ENCODE data around the gene PSMD11.

PSMD11 gene

DNA sequence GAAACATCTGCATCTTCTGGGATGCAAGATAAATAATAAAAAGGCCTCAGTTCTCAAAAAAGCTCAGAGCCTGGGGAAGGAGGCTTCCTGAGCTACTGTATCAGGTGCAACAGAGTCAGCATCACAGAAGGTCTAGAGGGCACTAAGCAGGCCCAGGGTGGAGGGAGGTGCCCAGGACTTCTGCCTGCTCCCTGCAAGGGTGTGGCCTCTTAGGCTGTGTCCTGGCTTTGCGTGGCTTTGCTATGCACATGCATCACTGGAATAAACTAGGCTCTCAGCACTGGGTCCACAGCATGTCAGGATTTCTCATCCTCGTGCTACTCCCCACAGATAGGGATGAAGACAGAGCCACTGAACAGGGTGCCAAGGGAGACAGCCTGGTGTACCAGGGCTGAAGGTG is 68.0 kb downstream of the PSMD11 start:
- Histone ChIP-seq H3K4me3 (ENCODE audit: low read length) (no peak overlapping the region), H3K27me3 (ENCODE audit: control insufficient read depth, insufficient read depth, low read length) (no peaks in the 10 kb centered on the region), H3K27ac (ENCODE audit: low read depth, low read length) (no peak overlapping the region), H3K36me3 (ENCODE audit: control insufficient read depth, insufficient read depth, low read length) (no peaks in the 10 kb centered on the region), H3K4me1 (ENCODE audit: control insufficient read depth, insufficient read depth, low read length) (no peaks in the 10 kb centered on the region), H3K9ac (ENCODE audit: low read length) (no peak overlapping the region)

DNA sequence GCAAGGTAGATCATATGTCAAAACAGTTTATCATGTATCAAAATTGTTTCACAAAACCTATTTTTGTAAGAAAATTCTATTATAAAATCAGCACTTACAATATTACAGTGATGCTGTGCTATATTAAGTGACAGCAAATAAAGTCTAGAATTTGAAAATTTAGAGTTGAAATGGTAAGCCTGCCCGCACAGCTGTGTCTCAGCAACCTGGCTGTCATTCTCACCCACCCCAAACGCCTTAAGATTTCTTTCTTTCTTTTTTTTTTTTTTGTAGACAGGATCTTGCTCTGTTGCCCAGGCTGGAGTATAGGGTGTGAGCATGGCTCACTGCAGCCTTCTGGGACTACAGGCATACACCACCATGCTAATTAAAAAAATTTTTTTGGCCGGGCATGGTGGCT is 69.3 kb downstream of the PSMD11 start:
- no peaks in the 10 kb centered on the region for H3K4me1 ChIP-seq (ENCODE audit: control insufficient read depth, insufficient read depth, low read length)
- H3K4me3 ChIP-seq (ENCODE audit: low read length), result no peak overlapping the region
- H3K9ac ChIP-seq (ENCODE audit: low read length), result no peak overlapping the region
- no peak overlapping the region for H3K27ac ChIP-seq (ENCODE audit: low read depth, low read length)
- no peaks in the 10 kb centered on the region for H3K27me3 ChIP-seq (ENCODE audit: control insufficient read depth, insufficient read depth, low read length)
- no peaks in the 10 kb centered on the region for H3K36me3 ChIP-seq (ENCODE audit: control insufficient read depth, insufficient read depth, low read length)

DNA sequence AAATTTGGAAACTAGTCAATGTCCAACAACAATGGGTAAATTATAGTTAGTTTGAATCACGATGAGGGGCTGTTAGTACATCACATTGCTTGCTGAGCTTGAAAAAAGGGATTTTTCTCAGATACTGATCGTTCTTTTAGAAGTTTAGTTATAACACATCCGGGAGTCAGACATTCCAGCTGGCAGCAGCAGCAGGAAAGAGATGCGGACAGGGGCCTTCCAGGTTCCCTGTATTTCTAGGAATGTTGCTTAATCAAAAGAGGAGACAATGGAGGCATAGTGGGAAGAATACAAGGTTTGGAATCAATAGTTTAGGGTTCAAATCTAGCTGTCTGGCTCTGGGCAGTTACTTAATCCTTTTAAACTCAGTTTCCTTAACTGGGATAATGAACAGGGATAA is 70.3 kb downstream of the PSMD11 start:
- H3K27ac ChIP-seq (ENCODE audit: low read depth, low read length), result no peak overlapping the region
- no peaks in the 10 kb centered on the region for H3K36me3 ChIP-seq (ENCODE audit: control insufficient read depth, insufficient read depth, low read length)
- H3K4me3 ChIP-seq (ENCODE audit: low read length), result no peak overlapping the region
- no peak overlapping the region for H3K9ac ChIP-seq (ENCODE audit: low read length)
- no peaks in the 10 kb centered on the region for H3K4me1 ChIP-seq (ENCODE audit: control insufficient read depth, insufficient read depth, low read length)
- no peaks in the 10 kb centered on the region for H3K27me3 ChIP-seq (ENCODE audit: control insufficient read depth, insufficient read depth, low read length)

DNA sequence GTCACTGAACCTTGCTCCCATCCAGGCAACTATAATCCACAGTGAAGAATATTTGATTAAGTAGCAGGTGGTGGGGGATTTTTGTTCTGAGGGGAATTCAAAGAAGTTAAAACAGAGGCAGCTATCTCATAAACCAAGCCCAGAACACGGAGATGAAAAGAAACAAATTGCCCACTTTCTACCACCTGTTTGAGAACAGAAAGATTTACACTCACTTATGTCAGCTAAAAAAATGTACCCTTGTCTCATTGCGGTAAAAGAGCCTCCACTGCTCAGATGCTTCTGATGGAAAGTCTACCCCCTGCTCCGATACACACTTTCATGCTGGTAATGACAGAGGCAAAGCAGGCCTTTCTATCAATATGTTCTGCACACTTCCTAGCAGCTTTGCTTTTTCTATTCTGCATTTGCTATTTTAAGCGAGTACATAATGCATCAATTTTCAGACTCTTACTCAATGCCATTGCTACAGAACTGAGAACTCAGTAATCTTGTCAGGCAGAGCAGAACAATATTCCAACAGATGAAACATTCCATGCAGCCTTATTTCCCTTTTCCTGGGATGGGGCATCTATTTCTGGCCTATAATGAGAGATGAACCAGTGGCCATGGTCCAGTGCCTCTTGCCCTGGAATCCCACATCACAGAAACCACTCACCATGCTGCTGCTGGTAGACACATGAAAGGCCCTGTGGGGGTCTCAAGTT is 71.5 kb downstream of the PSMD11 start:
- Histone ChIP-seq H3K4me3 (ENCODE audit: low read length) (no peak overlapping the region), H3K27ac (ENCODE audit: low read depth, low read length) (no peak overlapping the region), H3K27me3 (ENCODE audit: control insufficient read depth, insufficient read depth, low read length) (no peaks in the 10 kb centered on the region), H3K9ac (ENCODE audit: low read length) (no peak overlapping the region), H3K4me1 (ENCODE audit: control insufficient read depth, insufficient read depth, low read length) (no peaks in the 10 kb centered on the region), H3K36me3 (ENCODE audit: control insufficient read depth, insufficient read depth, low read length) (no peaks in the 10 kb centered on the region)

DNA sequence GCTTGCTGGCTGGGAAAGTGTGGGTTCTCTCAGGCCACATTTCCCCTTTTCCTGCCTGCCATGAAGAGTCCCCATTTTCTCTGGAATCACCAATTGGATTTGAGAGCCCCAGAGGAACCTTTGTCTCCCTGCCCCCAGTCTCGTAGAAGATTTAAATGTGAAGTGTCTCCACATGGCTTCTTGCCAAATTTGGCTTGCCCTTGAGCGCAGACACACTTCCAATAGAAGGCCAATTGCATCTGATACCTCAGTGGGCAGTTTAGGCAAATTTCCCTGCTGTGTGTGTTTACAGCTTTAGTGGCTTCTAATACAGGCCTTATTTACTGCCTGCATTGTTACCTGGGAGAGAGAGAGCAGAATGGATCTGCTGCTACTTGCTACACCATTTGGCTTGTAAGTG is 72.1 kb downstream of the PSMD11 start:
- no peaks in the 10 kb centered on the region for H3K36me3 ChIP-seq (ENCODE audit: control insufficient read depth, insufficient read depth, low read length)
- no peak overlapping the region for H3K27ac ChIP-seq (ENCODE audit: low read depth, low read length)
- no peak overlapping the region for H3K9ac ChIP-seq (ENCODE audit: low read length)
- H3K4me3 ChIP-seq (ENCODE audit: low read length), result no peak overlapping the region
- H3K27me3 ChIP-seq (ENCODE audit: control insufficient read depth, insufficient read depth, low read length), result no peaks in the 10 kb centered on the region
- H3K4me1 ChIP-seq (ENCODE audit: control insufficient read depth, insufficient read depth, low read length), result no peaks in the 10 kb centered on the region

DNA sequence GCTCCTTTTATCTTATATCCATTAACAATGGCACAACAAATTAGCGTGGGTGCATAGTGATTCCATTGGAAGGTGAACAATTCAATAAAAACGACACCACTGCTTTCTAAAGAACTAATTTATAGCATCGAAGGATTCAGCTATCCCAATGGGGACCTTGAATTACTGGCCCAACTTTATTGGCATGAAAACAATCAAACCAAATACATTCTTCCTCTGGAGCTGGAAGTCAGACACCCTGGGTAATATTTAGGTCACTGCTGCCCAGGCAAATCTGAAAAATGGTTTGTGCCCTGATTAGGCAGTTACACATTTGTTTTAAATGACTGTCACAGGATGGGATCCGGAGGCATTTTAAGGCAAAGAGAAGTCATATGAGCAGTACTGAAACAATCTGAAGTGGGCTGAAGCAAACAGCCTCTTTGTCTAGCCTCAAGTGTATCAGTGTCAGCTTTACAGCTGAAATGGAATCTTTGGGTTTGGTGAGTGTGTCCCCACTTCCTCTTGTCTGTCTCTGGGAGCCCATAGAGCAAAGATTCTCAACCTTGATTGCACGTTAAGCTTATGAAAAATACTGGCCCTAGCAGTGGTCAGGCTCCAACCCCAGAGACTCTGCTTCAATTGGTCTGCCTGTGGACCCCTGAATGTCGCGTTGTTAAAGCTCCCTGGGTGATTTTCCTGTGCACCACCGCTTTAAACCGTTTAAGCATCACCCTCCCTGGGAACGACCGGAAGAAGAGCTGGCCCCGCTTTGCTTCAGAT is 72.8 kb downstream of the PSMD11 start:
- no peak overlapping the region for H3K9ac ChIP-seq (ENCODE audit: low read length)
- no peak overlapping the region for H3K4me3 ChIP-seq (ENCODE audit: low read length)
- H3K4me1 ChIP-seq (ENCODE audit: control insufficient read depth, insufficient read depth, low read length), result no peaks in the 10 kb centered on the region
- no peak overlapping the region for H3K27ac ChIP-seq (ENCODE audit: low read depth, low read length)
- no peaks in the 10 kb centered on the region for H3K27me3 ChIP-seq (ENCODE audit: control insufficient read depth, insufficient read depth, low read length)
- no peaks in the 10 kb centered on the region for H3K36me3 ChIP-seq (ENCODE audit: control insufficient read depth, insufficient read depth, low read length)

DNA sequence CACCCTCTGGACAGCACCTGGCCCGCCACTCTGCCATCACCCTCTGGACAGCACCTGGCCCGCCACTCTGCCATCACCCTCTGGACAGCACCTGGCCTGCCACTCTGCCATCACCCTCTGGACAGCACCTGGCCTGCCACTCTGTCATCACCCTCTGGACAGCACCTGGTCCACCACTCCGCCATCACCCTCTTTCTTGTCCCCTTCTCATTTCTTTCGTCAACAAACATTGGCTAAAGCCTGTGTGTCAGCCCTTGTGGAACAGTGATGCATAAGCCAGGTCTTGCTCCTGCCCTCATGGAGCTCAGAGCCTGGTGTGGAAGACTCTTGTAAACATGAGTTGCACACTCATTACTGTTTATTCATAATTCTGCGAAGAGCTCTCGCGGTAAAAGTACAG is 73.7 kb downstream of the PSMD11 start:
- Histone ChIP-seq H3K36me3 (ENCODE audit: control insufficient read depth, insufficient read depth, low read length) (no peaks in the 10 kb centered on the region), H3K27me3 (ENCODE audit: control insufficient read depth, insufficient read depth, low read length) (no peaks in the 10 kb centered on the region), H3K4me1 (ENCODE audit: control insufficient read depth, insufficient read depth, low read length) (no peaks in the 10 kb centered on the region), H3K4me3 (ENCODE audit: low read length) (no peak overlapping the region), H3K9ac (ENCODE audit: low read length) (no peak overlapping the region), H3K27ac (ENCODE audit: low read depth, low read length) (no peak overlapping the region)

DNA sequence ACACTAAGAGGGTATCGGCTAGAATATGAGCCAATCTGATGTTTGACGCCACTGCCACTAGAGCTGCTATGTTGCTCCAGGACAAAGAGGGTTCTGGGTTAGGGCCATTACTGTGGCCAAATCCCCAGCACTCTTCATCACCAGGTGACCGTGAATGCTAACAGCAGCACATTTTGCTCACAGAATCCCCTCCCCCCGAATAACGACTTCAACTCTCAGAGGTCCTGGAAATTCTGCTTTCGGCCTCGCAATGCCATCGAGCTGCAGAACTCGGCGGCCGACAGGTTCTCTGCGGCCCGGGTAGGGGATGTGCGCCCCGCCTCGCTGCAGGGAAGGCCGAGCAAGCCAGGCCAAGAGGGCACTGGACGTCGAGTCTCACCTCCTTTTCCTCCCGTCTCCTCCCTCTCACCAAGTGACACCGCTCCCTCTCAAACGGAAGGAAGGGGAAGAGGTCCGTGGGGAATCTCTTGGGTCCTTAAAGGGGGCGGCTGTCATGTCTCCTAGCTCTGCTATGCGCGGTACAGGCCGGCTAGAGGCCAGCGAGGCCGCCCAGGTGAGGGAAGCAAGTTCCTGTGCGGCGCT is 74.4 kb downstream of the PSMD11 start:
- no peaks in the 10 kb centered on the region for H3K27me3 ChIP-seq (ENCODE audit: control insufficient read depth, insufficient read depth, low read length)
- H3K9ac ChIP-seq (ENCODE audit: low read length), result no peak overlapping the region
- no peak overlapping the region for H3K27ac ChIP-seq (ENCODE audit: low read depth, low read length)
- H3K4me1 ChIP-seq (ENCODE audit: control insufficient read depth, insufficient read depth, low read length), result no peaks in the 10 kb centered on the region
- no peaks in the 10 kb centered on the region for H3K36me3 ChIP-seq (ENCODE audit: control insufficient read depth, insufficient read depth, low read length)
- peak overlapping the region; percentile 47 for H3K4me3 ChIP-seq (ENCODE audit: low read length)

DNA sequence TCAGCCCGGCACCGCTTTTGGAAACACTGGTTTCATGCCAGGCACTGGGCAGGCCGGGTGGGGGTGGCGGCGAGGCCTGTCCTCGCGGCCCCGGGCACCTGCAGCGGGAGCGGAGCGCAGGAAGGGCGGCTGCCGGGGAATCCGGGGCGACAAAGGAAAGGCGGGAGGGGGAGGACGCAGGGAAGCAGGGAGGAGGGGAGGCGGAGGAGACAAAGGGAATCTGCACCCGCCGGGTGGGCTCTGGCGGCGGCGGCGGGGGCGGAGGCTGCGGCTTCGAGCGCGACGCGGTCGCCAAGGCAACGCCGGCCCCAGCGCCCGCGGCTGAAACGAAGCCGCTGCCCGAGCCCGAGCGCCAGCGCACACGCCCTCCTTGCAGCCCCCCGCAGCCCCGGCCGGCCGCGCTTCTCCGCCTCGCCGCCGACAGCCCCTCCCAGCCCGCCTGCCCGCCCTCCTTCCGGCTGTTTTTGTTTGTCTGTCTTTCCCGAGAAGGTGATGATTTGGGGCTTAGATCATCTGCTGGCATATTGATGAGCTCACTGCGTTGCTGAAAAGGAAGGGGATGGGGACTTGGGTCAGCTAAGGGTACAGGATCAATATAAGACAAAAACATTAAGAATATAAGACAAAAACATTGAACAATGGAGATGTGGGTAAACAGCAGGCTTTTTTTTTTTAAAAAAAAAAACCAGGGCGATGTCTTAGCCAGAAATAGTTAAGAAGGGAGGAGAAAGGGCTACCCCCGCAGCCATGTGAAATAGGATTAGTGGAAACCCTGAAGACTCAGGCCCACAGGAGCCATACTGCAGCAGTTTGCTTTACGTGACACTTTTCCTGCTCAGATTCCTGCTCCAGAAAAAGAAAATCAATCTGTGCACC is 75.2 kb downstream of the PSMD11 start:
- Histone ChIP-seq H3K4me3 (ENCODE audit: low read length) (peak overlapping the region; percentile 47), H3K4me1 (ENCODE audit: control insufficient read depth, insufficient read depth, low read length) (no peaks in the 10 kb centered on the region), H3K9ac (ENCODE audit: low read length) (no peak overlapping the region)

DNA sequence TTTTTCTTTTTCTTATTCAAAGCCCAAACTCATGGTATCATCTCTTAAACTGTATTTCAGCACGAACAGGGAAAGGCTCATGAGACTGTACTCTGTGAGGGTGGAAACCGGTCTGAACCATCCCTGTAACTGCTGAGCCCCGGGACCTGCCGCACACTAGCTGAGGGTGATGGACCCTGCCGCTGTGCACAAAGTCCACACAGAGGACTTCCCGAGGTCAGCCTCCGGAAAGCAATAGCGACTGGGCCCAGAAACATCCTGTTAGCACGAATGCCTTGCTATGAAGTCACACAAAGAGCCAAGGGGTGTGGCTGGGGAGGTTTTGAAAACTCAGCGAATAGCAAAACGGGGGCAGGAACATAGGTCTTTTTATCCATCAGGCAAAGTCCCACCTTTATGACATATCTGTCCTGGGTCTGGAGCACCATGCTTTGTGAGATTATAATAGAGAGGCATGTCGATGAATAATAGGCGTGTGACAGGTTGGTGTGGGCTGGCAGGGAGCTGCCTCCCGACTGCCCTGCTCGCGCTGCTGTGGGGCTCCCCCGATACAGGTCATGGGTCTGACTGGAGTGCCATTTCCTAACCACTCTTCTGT is 75.9 kb downstream of the PSMD11 start:
- Histone ChIP-seq H3K4me3 (ENCODE audit: low read length) (no peak overlapping the region), H3K36me3 (ENCODE audit: control insufficient read depth, insufficient read depth, low read length) (no peaks in the 10 kb centered on the region), H3K27ac (ENCODE audit: low read depth, low read length) (no peak overlapping the region), H3K4me1 (ENCODE audit: control insufficient read depth, insufficient read depth, low read length) (no peaks in the 10 kb centered on the region), H3K27me3 (ENCODE audit: control insufficient read depth, insufficient read depth, low read length) (no peaks in the 10 kb centered on the region), H3K9ac (ENCODE audit: low read length) (no peak overlapping the region)

More for the DNA sequence above, 75.2 kb downstream of the PSMD11 start:
- Histone ChIP-seq H3K27me3 (ENCODE audit: control insufficient read depth, insufficient read depth, low read length) (no peaks in the 10 kb centered on the region), H3K36me3 (ENCODE audit: control insufficient read depth, insufficient read depth, low read length) (no peaks in the 10 kb centered on the region), H3K27ac (ENCODE audit: low read depth, low read length) (no peak overlapping the region)

DNA sequence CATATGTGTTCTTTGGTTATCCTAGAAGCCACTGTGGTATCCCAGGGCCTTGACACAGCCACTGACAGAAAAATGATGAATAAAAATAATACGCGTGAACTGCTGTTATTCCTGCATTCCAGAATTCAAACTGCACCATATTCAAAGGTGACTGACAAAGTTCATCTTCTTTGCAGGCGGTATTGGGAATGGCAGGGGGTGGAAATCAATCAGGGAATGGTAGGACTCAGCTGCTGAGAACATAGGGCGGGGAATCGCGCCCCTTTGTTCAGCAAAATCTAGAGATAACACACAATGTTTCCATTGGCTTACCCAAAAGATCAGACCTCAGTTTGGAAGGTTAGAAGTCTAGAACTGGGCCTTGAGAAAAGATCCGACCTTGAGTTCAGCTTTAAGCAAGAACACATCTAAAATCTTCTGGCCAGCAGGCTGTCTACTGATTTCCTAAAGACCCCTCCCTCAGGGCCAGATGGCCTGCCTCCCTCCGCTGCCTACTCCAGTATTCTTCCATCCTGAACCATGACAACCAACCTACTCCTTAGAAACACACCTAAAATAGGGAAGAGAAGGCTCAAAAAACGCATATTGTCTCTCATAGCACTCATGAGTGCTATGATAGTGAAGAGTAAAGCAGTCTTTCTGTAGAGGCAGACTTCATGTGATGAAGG is 76.6 kb downstream of the PSMD11 start:
- H3K27ac ChIP-seq (ENCODE audit: low read depth, low read length), result no peak overlapping the region
- no peaks in the 10 kb centered on the region for H3K4me1 ChIP-seq (ENCODE audit: control insufficient read depth, insufficient read depth, low read length)
- no peak overlapping the region for H3K4me3 ChIP-seq (ENCODE audit: low read length)
- H3K27me3 ChIP-seq (ENCODE audit: control insufficient read depth, insufficient read depth, low read length), result no peaks in the 10 kb centered on the region
- H3K36me3 ChIP-seq (ENCODE audit: control insufficient read depth, insufficient read depth, low read length), result no peaks in the 10 kb centered on the region
- H3K9ac ChIP-seq (ENCODE audit: low read length), result no peak overlapping the region
